SK-MEL-5 (cell line): ENCODE data around the gene RBM15. TPM values are rescaled to one million over a fixed set of nuclear protein-coding genes. Genes with fewer than 3 reads are reported as not detected.

Source experiments
- DNase-seq: peaks from one replicate; pipeline ENCODE4 v3.0.0-alpha.2; 2016; ENCODE audit warnings: low read depth, low spot score
- in situ Hi-C: cut with HindIII; loops from 2 replicates; pipeline ENCODE4 v1.10.0; 2016; ENCODE audit warnings: low sequenced_read_pairs, high pct_unique_total_duplicates, low pct_unique_long_range_greater_than_20kb
- total RNA-seq: library from RNA; depleted of rRNA; stranded (reverse); fragments of >200 nt; shearing (Covaris generic); gene quantifications from 2 replicates; pipeline ENCODE4 v1.2.3, GENCODE V29; 2014

RBM15 gene
- total RNA-seq, 1 experiment from 2014 or later: 21.8 TPM

DNA sequence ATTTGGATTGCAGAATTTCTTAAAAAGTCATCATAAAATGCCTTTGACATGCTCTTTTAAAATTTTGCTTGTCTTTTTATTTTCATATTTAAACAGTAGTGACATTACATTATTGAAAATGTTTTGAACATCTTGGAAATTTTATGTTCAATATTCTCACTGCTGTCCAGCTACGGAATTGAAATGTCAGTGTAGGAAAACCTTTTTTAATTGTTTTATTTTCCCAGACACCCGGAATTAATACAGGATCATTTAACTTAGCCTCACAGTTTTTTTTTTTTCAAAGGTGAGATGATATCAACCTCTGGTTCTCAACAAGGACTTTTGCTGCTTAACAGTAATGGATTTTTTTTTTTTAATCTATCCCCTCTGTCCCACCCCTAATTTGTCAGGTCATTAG lies 4.1 kb downstream of the RBM15 start:
- no peak for DNase-seq
- in situ Hi-C loops: no loop called here

DNA sequence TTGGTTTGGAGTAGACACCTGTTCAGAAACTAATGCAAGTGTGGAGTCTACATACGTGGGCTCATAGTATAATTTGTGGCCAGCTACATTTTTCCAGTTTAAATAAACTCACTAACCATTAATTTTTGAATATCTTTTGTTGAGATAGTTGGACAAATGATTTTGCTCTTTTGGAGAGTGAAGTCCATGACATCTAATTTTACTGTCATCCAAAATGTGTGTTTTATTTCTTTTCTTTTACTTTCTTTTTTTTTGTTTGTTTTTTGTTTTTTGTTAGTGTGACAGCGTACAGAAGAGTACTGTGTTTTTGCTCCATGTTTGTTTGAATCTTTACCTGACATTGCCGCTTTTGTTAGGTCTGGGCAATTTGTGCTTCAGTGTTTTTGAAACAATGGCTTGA lies 5.0 kb downstream of the RBM15 start:
- in situ Hi-C loops: no loop called here
- DNase-seq: no peak

DNA sequence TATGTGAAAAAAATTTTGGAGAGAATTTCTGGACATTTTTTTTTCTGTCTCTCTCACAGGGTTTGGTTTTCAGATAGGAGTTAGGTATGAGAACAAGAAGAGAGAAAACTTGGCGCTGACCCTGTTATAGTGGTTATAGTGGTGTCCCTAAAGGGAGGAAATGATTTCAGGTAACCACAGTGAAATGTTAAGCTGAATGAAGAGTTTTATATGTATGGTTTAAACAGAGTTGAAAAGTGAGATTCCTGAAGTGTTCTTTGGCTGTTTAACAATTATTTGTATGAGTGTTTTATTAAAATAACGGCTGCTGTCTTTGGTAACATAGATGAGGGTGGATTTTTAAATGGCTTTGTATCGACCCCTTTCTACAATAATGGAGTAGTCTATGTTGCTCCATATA lies 6.3 kb downstream of the RBM15 start:
- no peak for DNase-seq

DNA sequence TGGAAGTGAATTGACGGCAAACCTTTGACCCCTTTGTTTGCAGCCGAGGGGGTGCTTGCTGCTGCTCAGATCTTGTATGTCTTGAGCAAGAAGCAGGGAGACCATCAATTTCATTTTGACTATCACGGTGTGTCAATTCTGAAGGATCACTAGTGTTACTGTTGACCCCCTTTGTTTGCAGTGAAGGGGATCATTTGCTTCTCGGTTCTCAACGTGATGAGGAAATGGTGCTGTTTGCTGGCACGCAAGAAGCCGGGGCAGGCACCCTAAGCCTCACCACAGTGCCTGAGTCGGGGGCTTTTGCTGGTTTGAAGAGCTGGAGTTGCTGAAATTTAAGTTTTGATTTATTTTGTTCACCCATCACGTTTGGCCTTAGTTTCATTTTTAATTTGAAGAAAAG lies 7.5 kb downstream of the RBM15 start:
- in situ Hi-C loops: no loop called here
- DNase-seq: no peak

More for the DNA sequence above, 6.3 kb downstream of the RBM15 start:
- in situ Hi-C loops: no loop called here

DNA sequence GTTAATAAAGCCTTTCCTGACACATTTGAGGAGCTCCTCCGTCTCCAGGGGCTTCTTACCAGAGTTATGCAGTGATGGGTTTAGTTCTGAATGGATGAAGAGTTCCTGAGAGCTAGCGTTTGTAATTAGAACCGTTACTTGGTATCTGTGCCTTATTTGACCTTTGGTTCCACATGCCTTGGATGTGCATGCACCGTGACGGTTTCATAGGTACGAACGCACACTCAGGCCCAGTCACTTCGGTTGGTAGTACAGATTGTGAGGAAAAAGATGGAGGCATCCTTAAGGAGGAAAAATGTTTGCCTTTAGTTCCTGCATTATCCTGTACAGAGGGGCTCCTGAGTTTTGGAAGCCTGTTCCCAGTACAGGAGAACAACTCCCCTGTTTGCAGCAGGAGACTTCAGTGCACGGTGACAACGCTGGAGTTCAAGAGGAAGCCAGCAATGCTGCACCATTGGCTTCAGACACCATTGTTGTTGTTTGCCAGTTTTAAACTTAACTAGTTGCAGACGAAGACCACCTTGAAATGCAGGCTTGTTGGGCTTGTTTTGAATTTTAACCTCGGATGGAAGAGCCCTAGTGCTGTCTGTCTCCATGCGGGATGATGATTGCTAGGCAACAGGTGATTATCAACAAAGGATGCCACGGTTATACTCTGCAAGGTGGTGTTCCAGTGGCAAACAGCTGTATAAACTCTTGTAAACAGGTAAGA lies 8.2 kb downstream of the RBM15 start:
- in situ Hi-C loops: no loop called here
- DNase-seq: no peak

DNA sequence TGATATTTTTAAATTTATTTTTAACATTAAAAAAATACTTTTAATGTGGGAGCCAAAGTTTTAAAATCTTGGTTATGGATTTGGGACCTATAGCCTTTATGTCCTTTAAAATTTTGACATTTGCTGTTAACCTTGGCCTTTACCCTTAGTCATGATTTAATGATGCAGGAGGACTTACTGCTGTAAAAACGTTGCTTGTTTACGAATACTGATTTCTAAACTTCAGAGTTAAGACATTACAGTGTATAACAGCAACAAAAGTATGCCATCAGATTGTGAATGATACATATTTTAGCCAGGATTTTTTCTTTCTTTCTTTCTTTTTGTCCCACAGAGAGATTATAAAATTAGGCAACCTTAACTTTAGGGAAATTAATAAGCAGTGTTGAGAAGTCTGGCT lies 8.9 kb downstream of the RBM15 start:
- in situ Hi-C loops: no loop called here
- DNase-seq: no peak

DNA sequence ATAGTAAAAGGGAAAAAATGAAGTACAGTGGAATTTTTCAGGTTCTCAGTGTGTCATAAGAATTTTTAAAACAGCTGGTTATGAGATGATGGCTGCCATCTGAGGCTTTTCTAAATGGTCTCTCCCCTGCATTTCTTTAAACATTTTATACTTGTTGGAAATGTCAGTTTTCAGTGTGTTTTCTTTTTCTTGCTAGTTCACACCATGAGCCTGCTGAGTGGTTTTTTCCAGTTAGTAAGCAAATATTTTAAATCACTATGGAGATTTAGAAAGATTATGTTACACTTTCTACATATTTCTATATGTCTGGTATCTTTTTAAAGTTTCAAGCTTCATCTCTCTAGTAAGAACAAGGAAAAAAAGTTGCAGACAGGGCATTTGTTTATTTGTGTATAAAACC lies 9.6 kb downstream of the RBM15 start:
- in situ Hi-C loops: no loop called here
- no peak for DNase-seq

DNA sequence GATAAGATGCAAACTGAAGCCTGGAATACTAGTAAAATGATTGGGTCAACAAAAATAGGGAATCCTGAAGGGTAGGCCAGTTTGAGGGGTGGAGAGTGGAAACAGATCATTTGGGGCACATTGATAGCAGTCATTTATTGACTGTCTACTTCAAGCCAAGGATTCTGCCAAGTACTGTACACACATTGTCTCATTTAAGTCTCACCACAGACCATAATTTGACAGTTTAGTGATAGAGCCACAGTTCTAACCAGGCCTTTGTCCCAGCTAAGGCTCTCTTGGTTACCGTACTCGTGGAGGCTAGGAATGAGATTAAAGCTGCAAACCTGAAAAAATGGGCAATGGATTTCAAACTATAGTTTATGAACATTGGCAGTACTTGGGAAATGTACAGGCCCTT lies 11.2 kb downstream of the RBM15 start:
- no peak for DNase-seq
- in situ Hi-C loops: no loop called here

DNA sequence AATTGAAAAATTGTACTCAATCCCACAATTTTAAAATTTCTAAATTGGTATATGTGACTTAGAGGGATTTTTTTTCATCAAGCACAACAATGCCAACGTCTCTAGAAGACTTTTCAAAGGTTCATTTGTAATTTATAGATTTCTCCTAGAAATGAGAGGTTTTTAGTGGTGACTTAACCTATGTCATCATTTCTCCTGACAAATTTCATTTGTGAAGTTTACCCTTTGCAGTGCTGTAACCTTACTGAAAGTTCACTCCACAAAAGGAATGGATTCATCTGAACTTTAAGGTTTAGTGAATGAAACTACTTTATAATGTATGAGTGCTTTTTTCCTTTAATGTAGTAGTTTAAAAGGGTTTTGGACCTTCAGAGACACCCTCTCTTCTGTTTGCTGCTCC lies 16.1 kb downstream of the RBM15 start:
- no peak for DNase-seq
- in situ Hi-C loops: no loop called here

DNA sequence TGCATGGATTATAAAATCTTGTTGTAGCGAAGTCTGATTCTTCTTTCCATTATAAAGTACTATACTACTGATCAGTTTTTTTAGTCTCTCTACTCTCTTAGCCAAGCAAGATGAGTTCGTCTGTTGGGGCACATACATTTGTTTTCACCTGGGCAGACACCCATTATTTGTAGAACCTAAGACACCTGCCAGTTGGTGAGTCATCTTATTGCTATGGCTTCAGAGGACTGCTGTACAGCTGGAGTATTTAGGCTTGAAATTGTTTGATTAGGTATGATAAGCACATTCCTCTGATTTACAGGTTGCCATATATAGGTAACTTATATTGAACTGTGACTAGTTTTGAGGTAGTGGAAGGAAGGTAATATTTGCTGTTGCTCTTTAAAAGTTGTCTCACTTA lies 17.2 kb downstream of the RBM15 start:
- in situ Hi-C loops: no loop called here
- DNase-seq: no peak

DNA sequence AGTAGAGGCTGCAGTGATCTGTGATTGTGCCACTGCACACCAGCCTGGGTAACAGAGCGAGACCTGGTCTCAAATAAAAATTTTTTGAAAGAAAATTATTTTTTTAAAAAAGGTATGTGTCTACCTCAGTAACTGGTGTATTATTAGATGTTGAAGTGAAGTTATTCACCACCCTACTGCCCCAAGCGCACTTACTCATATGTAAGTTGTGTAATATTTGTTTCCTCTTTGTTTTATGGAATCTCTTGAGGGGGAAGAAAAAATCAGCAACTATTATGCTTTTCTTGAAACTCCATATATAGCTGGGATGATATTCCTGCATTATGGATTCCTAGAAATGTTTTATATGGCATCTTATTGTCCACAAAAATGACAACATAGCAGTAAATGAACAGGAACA lies 21.3 kb downstream of the RBM15 start:
- no peak for DNase-seq
- in situ Hi-C loops: no loop called here

DNA sequence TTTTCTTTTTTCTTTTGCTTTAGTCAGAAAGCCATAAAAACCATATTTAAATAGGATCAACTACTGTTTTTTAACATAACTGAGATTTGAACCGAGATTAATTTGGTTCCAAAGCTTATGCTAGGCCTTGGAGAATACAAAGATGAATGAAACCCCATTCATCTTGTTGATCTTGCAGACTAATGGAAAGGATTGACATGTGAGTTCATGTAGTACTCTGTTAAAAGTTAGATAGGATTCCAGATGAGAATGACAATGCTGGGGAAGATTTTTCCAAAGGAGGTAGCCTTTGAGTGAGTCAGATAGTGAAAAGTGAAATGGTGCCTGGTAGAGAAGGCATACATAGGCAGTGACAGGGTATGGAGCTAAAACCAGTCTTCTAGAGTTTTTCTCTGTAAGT lies 22.7 kb downstream of the RBM15 start:
- DNase-seq: peak; percentile 43
- in situ Hi-C loops: no loop called here

DNA sequence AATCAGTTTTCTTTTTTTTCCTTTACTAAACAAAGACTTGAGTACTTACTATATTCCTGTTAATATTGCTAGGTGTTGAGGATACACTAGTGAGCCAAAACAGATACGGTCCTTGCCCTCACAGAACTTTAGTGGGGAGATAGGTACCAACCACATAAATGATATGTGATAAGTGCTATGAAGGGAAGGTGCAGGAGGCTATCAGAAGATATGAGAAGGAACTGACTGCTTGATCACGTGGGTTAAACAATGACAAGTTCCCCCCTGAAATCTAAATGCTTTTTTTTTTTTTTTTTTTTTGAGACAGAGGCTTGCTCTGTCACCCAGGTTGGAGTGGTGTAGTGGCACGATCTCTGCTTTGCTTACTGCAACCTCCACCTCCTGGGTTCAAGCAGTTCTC lies 25.0 kb downstream of the RBM15 start:
- in situ Hi-C loops: no loop called here
- no peak for DNase-seq

DNA sequence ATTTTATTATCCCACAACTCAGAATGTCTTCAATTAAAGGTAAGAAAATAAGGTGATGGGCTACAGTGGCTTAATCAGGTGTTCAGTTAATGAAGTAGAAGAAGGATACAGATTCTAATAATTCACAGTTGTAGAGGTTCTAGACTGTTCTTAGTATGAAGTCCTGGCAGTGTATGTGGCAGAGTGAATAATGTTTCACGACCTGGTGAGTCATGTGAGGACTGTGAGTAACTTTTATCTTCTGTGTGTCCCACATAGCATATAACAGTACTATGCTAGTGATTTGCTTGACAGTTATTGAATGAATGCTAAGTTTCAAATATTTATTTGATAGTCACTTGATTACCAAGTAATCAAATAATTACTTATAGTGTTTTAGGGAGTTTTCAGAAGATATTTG lies 31.6 kb downstream of the RBM15 start:
- in situ Hi-C loops: no loop called here
- DNase-seq: no peak

DNA sequence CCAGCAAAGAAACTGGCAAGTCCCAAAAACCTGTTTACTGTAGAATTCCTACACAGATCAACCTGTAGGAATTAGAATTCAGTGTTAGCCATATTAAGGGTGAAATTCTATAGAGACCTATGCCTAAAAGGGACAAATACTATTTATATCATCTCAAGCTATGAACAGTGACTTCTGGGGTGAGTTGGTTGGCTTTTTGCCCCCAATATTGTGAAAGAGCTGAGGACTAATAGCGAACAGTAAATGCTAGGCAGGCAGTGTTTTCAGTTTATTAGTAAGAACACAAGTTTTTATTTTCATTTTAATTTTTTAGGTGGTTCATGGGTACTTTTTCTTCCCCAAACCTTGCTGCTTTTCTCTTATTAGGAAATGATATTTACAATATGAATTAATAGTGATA lies 36.3 kb downstream of the RBM15 start:
- in situ Hi-C loops: no loop called here

DNA sequence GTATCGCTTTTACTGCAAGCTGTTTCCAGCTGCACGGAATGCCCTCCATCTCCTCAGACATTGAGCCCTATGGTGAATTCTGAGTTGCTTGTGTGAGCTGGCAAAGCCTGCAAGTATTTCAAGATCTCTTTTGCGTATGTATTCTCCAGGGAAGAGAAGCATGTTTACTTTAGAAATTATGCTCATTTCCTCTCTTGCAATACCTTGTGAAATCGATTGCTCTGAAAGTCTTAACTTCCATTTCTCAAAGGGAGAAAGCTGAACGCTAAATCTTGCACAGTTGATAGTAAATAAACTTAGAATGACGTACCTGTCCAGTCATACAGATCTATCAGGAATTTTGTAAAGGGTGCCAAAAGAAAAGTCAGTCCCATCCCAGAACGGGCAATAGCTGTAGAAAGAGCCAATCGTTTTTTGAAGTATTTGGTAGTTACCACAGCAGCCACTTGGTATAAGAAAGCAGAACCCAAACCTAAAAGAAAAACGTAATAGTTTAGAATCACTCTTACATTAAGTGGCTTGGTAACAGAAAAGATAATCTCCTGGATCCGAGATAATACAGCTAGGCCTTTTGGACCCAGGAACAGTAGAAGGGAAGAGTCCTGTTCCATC lies 41.6 kb downstream of the RBM15 start:
- in situ Hi-C loops: no loop called here
- no peak for DNase-seq

More for the DNA sequence above, 36.3 kb downstream of the RBM15 start:
- DNase-seq: no peak

DNA sequence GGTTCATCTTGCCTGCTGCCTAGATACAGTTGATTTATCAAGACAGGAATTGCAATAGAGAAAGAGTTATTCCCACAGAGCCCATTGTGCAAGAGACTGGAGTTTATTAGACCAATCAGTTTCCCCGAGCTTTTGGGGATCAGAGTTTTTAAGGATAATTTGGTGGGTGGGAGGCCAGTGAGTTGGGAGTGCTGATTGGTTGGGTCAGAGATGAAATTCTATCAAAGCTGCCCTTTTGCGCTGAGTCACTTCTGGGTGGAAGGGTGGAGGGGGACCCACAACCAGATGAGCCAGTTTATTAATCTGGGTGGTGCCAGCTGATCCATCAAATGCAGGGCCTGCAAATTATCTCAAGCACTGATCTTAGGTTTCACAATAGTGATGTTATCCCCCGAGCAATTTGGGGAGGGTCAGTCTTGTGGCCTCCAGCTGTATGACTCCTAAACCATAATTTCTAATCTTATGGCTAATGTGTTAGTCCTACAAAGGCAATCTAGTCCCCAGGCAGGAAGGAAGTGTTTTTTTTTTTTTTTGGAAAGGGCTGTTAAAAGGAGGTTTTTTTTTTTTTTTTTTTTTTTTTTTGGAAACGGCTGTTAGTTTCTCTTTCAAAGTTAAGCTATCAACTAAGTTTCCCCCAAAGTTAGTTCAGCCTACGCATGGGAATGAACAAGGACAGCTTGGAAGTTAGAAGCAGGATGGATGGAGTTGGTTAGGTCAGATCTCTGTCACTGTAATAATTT lies 44.2 kb downstream of the RBM15 start:
- DNase-seq: no peak
- in situ Hi-C loops: no loop called here

DNA sequence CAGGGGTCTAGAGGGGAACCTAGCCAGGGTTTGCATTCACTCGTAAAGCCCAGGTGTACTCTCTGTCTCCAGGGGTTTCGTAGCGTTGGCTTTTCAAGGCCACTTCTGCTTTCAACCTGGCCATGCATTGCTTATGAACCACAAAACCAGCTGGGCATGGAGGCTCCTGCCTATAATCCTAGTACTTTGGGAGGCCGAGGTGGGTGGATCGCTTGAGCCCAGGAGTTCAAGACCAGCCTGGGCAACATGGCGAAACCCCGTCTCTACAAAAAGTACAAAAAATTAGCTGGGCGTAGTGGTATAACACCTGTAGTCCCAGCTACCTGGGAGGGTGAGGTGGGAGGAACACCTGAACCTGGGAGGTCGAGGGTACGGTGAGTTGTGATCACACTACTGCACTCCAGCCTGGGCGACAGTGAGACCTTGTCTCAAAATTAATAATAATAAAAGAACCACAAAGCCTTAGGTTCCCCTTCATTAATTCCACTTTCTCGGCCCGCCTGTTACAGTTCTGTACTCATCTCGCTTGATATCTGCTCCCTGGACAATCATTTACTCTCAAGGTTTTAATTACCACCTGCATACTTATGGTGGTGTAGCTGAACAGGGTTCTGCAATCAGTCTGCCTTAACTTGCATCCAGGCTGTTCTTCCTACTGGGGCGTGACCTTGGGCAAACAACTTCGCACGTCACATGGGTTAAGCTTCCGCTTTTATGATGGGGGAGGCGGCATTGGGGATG lies 45.6 kb downstream of the RBM15 start:
- in situ Hi-C loops: no loop called here
- DNase-seq: no peak
